HEK293 (cell line): Measurements from ENCODE around the gene KRTAP11-1.

Experiments
- CTCF ChIA-PET: fragments of 350-600 bp; formaldehyde crosslinking; extraction: SDS; loops from one replicate; lab custom pipeline; 2021; ENCODE audit warnings: antibody characterized with exemption; lab: Yijun Ruan, JAX
- POLR2A ChIA-PET: fragments of 300-600 bp; formaldehyde crosslinking; extraction: SDS; loops from one replicate; lab custom pipeline; 2020; ENCODE audit warnings: antibody characterized with exemption, inconsistent platforms; lab: Yijun Ruan, JAX
- H3K27ac ChIP-seq: fragments of 200-500 bp; sonication (Bioruptor generic); 2 replicates; pipeline ENCODE4 v1.5.1; 2014; ENCODE audit warnings: low read depth, low read length, control low read depth, inconsistent platforms; ENCODE audit errors: extremely low read depth
- H3K36me3 ChIP-seq, 2 experiments: fragments of 200-500 bp in 1 of 2; sonication (Bioruptor generic) in 1 of 2; 1 replicate in 1 of 2; 2 replicates in 1 of 2; pipeline ENCODE4 v1.5.1; 2014 to 2017; ENCODE audit warnings: inconsistent platforms in 2 of 2, low read length in 2 of 2; ENCODE audit not compliant: control insufficient read depth in 2 of 2, insufficient read depth in 1 of 2
- H3K4me1 ChIP-seq: fragments of 200-500 bp; sonication (Bioruptor generic); 2 replicates; pipeline ENCODE4 v1.5.1; 2014; ENCODE audit warnings: mild to moderate bottlenecking, low read length, inconsistent platforms; ENCODE audit not compliant: control insufficient read depth, insufficient read depth
- H3K4me3 ChIP-seq: 2 replicates; pipeline ENCODE4 v1.5.1; 2011; ENCODE audit warnings: low read depth, mild to moderate bottlenecking, control low read depth, low read length, moderate library complexity
- H3K9me3 ChIP-seq: fragments of 200-500 bp; sonication (Bioruptor generic); 2 replicates; pipeline ENCODE4 v1.5.1; 2014; ENCODE audit warnings: low read depth, low read length, inconsistent platforms; ENCODE audit not compliant: control insufficient read depth, insufficient read depth
- BCL11A ChIP-seq: fragments of 450-650 bp; formaldehyde crosslinking; IDR thresholded peaks from 2 replicates; pipeline ENCODE4 v1.5.1; 2016; ENCODE audit warnings: low read depth, missing biosample characterization, missing genetic modification characterization
- EGR2 ChIP-seq: fragments of 450-650 bp; formaldehyde crosslinking; IDR thresholded peaks from 2 replicates; pipeline ENCODE4 v1.5.1; 2016; ENCODE audit warnings: low read depth, missing biosample characterization, missing genetic modification characterization
- OVOL3 ChIP-seq: fragments of 450-650 bp; formaldehyde crosslinking; IDR thresholded peaks from 2 replicates; pipeline ENCODE4 v1.5.1; 2016; ENCODE audit warnings: missing biosample characterization, missing genetic modification characterization
- SETDB1 ChIP-seq: IDR thresholded peaks from one replicate; pipeline ENCODE4 v1.6.1; 2017; ENCODE audit warnings: mild to moderate bottlenecking, low read length, moderate library complexity, mixed read lengths; ENCODE audit not compliant: insufficient read length
- TCF7L2 ChIP-seq: IDR thresholded peaks from 2 replicates; pipeline ENCODE4 v1.6.1; 2011; ENCODE audit warnings: low read depth, mild to moderate bottlenecking, inconsistent platforms, low read length, moderate library complexity, borderline replicate concordance
- TRIM28 ChIP-seq: IDR thresholded peaks from 2 replicates; pipeline ENCODE4 v1.6.1; 2011; ENCODE audit warnings: low read length, control low read depth, borderline replicate concordance
- ZFHX2 ChIP-seq: fragments of 450-650 bp; formaldehyde crosslinking; conservative IDR thresholded peaks from 2 replicates; pipeline ENCODE4 v1.5.1; 2016; ENCODE audit warnings: missing biosample characterization, missing genetic modification characterization
- ZNF10 ChIP-seq: fragments of 450-650 bp; formaldehyde crosslinking; IDR thresholded peaks from 2 replicates; pipeline ENCODE4 v1.5.1; 2017; ENCODE audit warnings: missing biosample characterization, missing genetic modification characterization
- ZNF114 ChIP-seq: fragments of 450-650 bp; formaldehyde crosslinking; IDR thresholded peaks from 2 replicates; pipeline ENCODE4 v1.5.0; 2017; ENCODE audit warnings: missing biosample characterization, missing genetic modification characterization
- ZNF169 ChIP-seq: fragments of 450-650 bp; formaldehyde crosslinking; IDR thresholded peaks from 2 replicates; pipeline ENCODE4 v1.5.1; 2016; ENCODE audit warnings: missing biosample characterization, missing genetic modification characterization
- ZNF266 ChIP-seq: fragments of 450-650 bp; formaldehyde crosslinking; IDR thresholded peaks from 2 replicates; pipeline ENCODE4 v1.5.1; 2016; ENCODE audit warnings: missing biosample characterization, missing genetic modification characterization, low read depth
- ZNF292 ChIP-seq: fragments of 450-650 bp; formaldehyde crosslinking; IDR thresholded peaks from 2 replicates; pipeline ENCODE4 v1.5.1; 2016; ENCODE audit warnings: low read depth, missing biosample characterization, missing genetic modification characterization, borderline replicate concordance
- ZNF311 ChIP-seq: fragments of 450-650 bp; formaldehyde crosslinking; IDR thresholded peaks from 2 replicates; pipeline ENCODE4 v1.5.1; 2017; ENCODE audit warnings: missing biosample characterization, missing genetic modification characterization, borderline replicate concordance
- ZNF324 ChIP-seq: fragments of 450-650 bp; formaldehyde crosslinking; IDR thresholded peaks from 2 replicates; pipeline ENCODE4 v1.5.1; 2016; ENCODE audit warnings: missing biosample characterization, missing genetic modification characterization
- ZNF510 ChIP-seq: fragments of 450-650 bp; formaldehyde crosslinking; IDR thresholded peaks from 2 replicates; pipeline ENCODE4 v1.5.1; 2018; ENCODE audit warnings: mild to moderate bottlenecking, missing genetic modification characterization, missing biosample characterization; ENCODE audit not compliant: insufficient replicate concordance
- ZNF596 ChIP-seq: fragments of 450-650 bp; IDR thresholded peaks from 2 replicates; pipeline ENCODE4 v1.5.0; 2018; ENCODE audit warnings: missing biosample characterization, mild to moderate bottlenecking, missing genetic modification characterization, moderate library complexity
- ZNF670 ChIP-seq: fragments of 450-650 bp; formaldehyde crosslinking; IDR thresholded peaks from 2 replicates; pipeline ENCODE4 v1.5.1; 2016; ENCODE audit warnings: missing biosample characterization, missing genetic modification characterization, low read depth
- ZNF747 ChIP-seq: fragments of 450-650 bp; formaldehyde crosslinking; IDR thresholded peaks from 2 replicates; pipeline ENCODE4 v1.5.1; 2016; ENCODE audit warnings: missing biosample characterization, missing genetic modification characterization
- ZNF768 ChIP-seq: fragments of 450-650 bp; formaldehyde crosslinking; IDR thresholded peaks from 2 replicates; pipeline ENCODE4 v1.5.1; 2018; ENCODE audit warnings: missing biosample characterization, mild to moderate bottlenecking, missing genetic modification characterization
- ZSCAN23 ChIP-seq: fragments of 450-650 bp; formaldehyde crosslinking; IDR thresholded peaks from 2 replicates; pipeline ENCODE4 v1.5.1; 2016; ENCODE audit warnings: missing biosample characterization, missing genetic modification characterization
- ZSCAN4 ChIP-seq: fragments of 450-650 bp; formaldehyde crosslinking; IDR thresholded peaks from 2 replicates; pipeline ENCODE4 v1.5.1; 2017; ENCODE audit warnings: missing biosample characterization, missing genetic modification characterization
- TF ChIP-seq, protein P1 (sequence below): fragments of 450-650 bp; formaldehyde crosslinking; IDR thresholded peaks from 2 replicates; pipeline ENCODE4 v1.5.1; 2016; ENCODE audit warnings: missing biosample characterization, missing genetic modification characterization

KRTAP11-1 gene

DNA sequence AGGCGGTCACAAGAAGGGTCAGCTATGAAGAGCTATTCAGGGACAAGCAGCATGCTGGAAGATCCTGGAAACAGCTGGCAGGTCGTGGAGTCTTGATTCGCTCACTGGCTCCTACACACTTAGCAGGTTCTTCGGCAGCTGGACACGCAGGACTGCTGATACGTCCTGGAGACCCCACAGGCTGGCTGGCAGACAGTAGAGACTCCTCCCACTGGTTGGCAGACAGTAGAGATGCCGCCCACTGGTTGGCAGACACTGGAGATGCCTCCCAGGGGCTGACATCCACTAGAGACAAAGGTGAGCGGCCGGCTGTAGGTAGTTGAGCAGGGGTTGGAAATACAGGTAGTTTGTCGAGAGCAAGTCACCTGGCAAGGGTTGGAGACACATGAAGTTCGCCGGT, 466 bp downstream of the KRTAP11-1 start:
- POLR2A ChIA-PET, result no interaction called here
- TF ChIP-seq ZSCAN23 (tag by site-specific recombination), result no peak
- TF ChIP-seq ZNF510 (tag by site-specific recombination), result no peak
- TF ChIP-seq ZNF169 (tag by site-specific recombination), result no peak
- no peak for TF ChIP-seq ZNF596
- TF ChIP-seq OVOL3 (tag by site-specific recombination), result no peak
- H3K36me3 ChIP-seq, result no peaks in the 10 kb centered on the region
- H3K4me3 ChIP-seq, result no peak overlapping the region
- CTCF ChIA-PET, result interaction anchor here (1.5 kb wide), 1 partner anchor 50 kb away, joined by 6 read pairs; no protein-coding TSS in a partner anchor
- no peak overlapping the region for H3K27ac ChIP-seq
- H3K9me3 ChIP-seq, result no peaks in the 10 kb centered on the region
- no peaks in the 10 kb centered on the region for H3K4me1 ChIP-seq

DNA sequence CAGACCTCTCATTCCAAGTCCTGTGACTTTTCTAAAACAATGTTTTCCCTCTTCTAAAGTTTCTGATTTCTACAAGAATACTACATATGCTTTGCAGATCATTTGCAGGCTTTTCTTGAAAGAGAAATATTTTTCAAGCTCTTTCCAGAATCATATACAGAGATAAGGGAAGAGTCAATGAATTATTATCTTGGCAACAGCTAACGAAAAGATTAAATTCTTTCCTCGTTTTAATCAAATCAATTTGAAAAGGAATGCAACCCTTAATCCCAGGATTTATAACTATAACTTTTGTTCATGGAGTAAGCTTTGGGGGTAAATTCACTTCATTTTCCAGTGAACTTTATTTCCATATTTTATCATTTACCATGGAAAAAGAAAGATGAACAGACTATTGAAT, 6.9 kb downstream of the KRTAP11-1 start:
- Histone ChIP-seq H3K9me3 (no peaks in the 10 kb centered on the region), H3K27ac (no peak overlapping the region), H3K4me3 (no peak overlapping the region), H3K4me1 (no peaks in the 10 kb centered on the region), H3K36me3 (no peaks in the 10 kb centered on the region)
- ChIA-PET CTCF (interaction anchor here (0.5 to 0.7 kb wide), 2 partner anchors 104 to 267 kb away, joined by 4 read pairs; no protein-coding TSS in a partner anchor), POLR2A (no interaction called here)
- TF ChIP-seq ZNF747, result no peak
- TF ChIP-seq TCF7L2, result no peak
- TF ChIP-seq ZNF670 (tag by site-specific recombination), result no peak
- TF ChIP-seq ZNF311 (tag by site-specific recombination), result no peak
- TF ChIP-seq ZNF292 (tag by site-specific recombination), result no peak
- no peak for TF ChIP-seq ZNF266 (tag by site-specific recombination)
- TF ChIP-seq TRIM28, result no peak
- no peak for TF ChIP-seq ZNF768 (tag by site-specific recombination)
- no peak for TF ChIP-seq BCL11A (tag by site-specific recombination)
- TF ChIP-seq ZNF114 (tag by site-specific recombination), result no peak
- TF ChIP-seq, protein P1, sequence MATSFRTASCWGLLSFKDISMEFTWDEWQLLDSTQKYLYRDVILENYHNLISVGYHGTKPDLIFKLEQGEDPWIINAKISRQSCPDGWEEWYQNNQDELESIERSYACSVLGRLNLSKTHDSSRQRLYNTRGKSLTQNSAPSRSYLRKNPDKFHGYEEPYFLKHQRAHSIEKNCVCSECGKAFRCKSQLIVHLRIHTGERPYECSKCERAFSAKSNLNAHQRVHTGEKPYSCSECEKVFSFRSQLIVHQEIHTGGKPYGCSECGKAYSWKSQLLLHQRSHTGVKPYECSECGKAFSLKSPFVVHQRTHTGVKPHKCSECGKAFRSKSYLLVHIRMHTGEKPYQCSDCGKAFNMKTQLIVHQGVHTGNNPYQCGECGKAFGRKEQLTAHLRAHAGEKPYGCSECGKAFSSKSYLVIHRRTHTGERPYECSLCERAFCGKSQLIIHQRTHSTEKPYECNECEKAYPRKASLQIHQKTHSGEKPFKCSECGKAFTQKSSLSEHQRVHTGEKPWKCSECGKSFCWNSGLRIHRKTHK (tag by site-specific recombination), result no peak
- TF ChIP-seq ZNF324, result no peak
- TF ChIP-seq SETDB1, result no peak
- no peak for TF ChIP-seq ZNF10
- no peak for TF ChIP-seq ZFHX2 (tag by site-specific recombination)
- no peak for TF ChIP-seq EGR2 (tag by site-specific recombination)
- TF ChIP-seq ZSCAN4 (tag by site-specific recombination), result no peak
